Brain microvascular endothelial cell (primary cell): ENCODE results near the gene DIPK1B.

Source experiments
- DNase-seq: peaks from one replicate; pipeline ENCODE4 v3.0.0-alpha.2; 2020
- H3K27ac ChIP-seq: fragments of 250-450 bp; sonication (Bioruptor Pico); 2 replicates; pipeline ENCODE4 v1.5.1; 2020; ENCODE audit warnings: mild to moderate bottlenecking, moderate library complexity
- H3K27me3 ChIP-seq: fragments of 250-450 bp; sonication (Bioruptor Pico); replicated peaks from 2 replicates; pipeline ENCODE4 v1.5.1; 2020; ENCODE audit warnings: mild to moderate bottlenecking
- H3K36me3 ChIP-seq: fragments of 250-450 bp; sonication (Bioruptor Pico); replicated peaks from 2 replicates; pipeline ENCODE4 v1.5.1; 2020; ENCODE audit warnings: mild to moderate bottlenecking
- H3K4me3 ChIP-seq: 2 replicates; pipeline ENCODE4 v1.5.1; 2011; ENCODE audit warnings: low read depth, mild to moderate bottlenecking, control low read depth, low read length, moderate library complexity
- in situ Hi-C: cut with HindIII; loops from 2 replicates; pipeline ENCODE4 v1.10.0; 2017; ENCODE audit warnings: low sequenced_read_pairs, low pct_ligation_motif_present
- TF ChIP-seq, protein P1 (sequence below): IDR thresholded peaks from 2 replicates; pipeline ENCODE4 v1.5.1; 2011; ENCODE audit warnings: low read depth, mild to moderate bottlenecking, moderate library complexity, low read length, control low read depth, inconsistent platforms; ENCODE audit errors: missing control alignments

Gene DIPK1B

DNA sequence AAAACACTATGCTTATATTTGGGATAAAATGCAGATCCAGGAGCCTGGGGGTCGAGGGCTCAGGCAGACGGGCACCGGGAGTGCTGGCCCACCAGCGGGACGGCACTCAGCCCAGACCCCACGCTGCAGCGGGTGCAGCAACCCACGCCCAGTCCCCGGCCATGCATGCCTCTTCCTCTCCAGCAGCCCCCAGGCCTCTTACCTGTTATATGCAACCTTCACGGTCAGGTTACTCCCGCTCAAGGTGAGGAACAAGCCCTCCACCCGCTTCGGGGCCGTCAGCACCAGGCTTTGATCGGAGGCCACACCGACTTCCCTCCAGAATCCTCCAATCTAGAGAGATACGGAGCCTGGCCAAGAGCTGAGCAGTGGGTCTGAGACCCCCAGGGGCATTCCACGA, 44.5 kb downstream of the DIPK1B start:
- in situ Hi-C loops = no loop called here
- H3K4me3 ChIP-seq = no peak overlapping the region
- H3K36me3 ChIP-seq = no peaks in the 10 kb centered on the region
- TF ChIP-seq, protein P1, sequence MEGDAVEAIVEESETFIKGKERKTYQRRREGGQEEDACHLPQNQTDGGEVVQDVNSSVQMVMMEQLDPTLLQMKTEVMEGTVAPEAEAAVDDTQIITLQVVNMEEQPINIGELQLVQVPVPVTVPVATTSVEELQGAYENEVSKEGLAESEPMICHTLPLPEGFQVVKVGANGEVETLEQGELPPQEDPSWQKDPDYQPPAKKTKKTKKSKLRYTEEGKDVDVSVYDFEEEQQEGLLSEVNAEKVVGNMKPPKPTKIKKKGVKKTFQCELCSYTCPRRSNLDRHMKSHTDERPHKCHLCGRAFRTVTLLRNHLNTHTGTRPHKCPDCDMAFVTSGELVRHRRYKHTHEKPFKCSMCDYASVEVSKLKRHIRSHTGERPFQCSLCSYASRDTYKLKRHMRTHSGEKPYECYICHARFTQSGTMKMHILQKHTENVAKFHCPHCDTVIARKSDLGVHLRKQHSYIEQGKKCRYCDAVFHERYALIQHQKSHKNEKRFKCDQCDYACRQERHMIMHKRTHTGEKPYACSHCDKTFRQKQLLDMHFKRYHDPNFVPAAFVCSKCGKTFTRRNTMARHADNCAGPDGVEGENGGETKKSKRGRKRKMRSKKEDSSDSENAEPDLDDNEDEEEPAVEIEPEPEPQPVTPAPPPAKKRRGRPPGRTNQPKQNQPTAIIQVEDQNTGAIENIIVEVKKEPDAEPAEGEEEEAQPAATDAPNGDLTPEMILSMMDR = no peak
- H3K27ac ChIP-seq = no peak overlapping the region
- no peaks in the 10 kb centered on the region for H3K27me3 ChIP-seq
- no peak for DNase-seq

DNA sequence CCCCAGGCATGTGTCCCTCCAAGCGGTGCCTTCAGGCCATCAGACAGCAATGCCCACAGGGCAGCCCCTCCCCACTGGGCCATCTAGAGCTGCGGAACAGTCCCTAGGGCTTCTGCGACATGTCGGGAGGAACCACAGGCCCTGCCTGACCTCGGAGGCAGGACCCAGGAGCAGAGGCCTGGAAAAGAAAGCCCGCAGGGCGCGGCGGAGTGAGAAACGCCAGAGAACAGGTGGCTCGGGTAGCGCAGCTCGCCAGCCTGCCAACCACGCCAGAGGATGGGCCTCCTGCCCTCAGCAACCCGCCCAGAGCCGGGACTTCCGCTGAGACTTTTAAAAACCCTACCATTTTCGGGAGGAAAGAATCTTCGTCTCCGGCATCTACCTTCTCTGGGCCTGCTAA, 45.0 kb downstream of the DIPK1B start:
- Histone ChIP-seq H3K27ac (no peak overlapping the region), H3K27me3 (no peaks in the 10 kb centered on the region), H3K4me3 (no peak overlapping the region), H3K36me3 (no peaks in the 10 kb centered on the region)
- in situ Hi-C loops = no loop called here
- TF ChIP-seq, protein P1 = no peak
- no peak for DNase-seq

DNA sequence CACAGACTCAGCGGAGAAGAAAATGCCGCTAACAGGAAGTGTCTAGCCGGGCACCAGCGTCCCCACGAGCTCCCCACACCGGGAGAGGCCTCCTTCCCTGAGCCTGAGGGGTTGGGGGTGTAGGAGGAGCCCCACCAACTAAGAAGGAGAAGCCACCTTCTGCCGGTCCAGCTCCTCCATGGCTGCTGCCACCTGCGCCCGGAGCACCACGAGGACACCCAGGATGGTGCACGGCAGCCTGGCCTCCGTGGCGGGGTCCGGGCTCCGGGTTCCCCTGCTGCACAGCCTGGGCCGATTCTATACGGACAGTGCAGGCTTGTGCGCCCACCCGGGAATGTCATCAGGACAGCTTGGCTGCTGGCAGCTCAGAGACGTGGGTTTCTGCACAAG, 45.4 kb downstream of the DIPK1B start:
- no peak overlapping the region for H3K4me3 ChIP-seq
- H3K27ac ChIP-seq = no peak overlapping the region
- H3K36me3 ChIP-seq = no peaks in the 10 kb centered on the region
- in situ Hi-C loops = no loop called here
- no peak for DNase-seq
- no peaks in the 10 kb centered on the region for H3K27me3 ChIP-seq
- TF ChIP-seq, protein P1 = no peak

DNA sequence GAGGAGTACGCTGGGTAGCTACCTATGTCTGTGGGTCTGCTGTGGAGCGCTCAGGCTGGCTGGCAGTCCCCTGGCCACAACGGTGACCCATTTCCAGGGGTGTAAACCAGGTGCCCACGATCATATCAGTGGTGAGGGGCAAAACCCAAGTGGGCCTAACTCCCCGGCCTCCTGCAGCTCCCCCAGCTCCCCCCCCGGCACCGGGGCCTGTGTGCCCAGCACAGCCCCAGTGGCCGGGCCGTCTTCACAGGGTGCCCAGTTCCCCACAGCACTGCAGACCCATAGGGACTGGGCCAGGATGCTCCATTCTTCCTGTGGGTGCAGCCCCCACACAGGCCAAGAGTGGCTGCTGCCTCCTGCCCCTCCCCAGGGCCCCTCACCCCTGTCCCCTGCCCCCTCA, 46.6 kb downstream of the DIPK1B start:
- TF ChIP-seq, protein P1 = no peak
- no peaks in the 10 kb centered on the region for H3K36me3 ChIP-seq
- H3K27ac ChIP-seq = no peak overlapping the region
- DNase-seq = no peak
- in situ Hi-C loops = no loop called here
- no peaks in the 10 kb centered on the region for H3K27me3 ChIP-seq
- no peak overlapping the region for H3K4me3 ChIP-seq

DNA sequence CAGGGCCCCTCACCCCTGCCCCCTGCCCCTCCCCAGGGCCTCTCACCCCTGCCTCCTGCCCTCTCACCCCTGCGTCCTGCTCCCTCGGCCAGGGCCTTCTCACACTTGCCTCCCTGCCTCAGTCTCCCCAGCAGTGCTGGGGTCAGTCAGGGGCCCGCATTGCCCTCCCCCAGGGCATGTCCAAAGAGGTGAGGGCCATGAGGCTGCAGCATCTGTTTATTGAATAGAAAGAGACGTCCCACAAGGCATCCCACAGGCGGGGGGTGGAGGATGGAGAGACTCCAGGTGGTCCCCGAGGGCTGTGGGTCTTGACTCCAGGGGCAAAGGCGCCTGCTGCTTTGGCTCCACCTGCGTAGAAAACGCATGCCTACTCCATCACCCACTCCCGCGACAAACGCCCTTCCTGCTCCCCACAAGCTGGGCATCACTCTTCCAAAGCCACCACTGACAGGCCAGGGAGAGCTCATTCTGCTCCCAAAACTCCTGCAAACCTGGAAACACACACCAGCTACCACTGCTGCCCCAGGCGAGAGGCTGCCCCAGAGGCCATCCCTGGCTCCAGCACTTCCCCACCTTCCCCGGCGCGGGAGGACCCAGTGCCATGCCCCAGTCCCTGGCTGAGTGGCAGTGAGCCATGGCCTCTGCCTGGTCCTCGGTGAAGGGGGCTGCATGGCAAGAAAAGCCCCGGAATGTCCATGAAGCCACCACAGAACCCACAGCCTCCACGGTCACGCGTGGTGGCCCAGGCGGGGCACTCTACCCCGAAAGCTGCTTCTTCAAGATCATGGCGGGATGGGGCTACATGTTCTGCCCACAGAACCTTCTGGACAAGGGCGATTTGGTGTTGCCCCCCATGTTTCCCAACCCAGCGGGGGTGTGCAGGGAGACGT, 47.3 kb downstream of the DIPK1B start:
- no peak overlapping the region for H3K4me3 ChIP-seq
- H3K36me3 ChIP-seq = no peaks in the 10 kb centered on the region
- TF ChIP-seq, protein P1 = no peak
- no peak overlapping the region for H3K27ac ChIP-seq
- in situ Hi-C loops = no loop called here
- no peak for DNase-seq
- H3K27me3 ChIP-seq = no peaks in the 10 kb centered on the region

DNA sequence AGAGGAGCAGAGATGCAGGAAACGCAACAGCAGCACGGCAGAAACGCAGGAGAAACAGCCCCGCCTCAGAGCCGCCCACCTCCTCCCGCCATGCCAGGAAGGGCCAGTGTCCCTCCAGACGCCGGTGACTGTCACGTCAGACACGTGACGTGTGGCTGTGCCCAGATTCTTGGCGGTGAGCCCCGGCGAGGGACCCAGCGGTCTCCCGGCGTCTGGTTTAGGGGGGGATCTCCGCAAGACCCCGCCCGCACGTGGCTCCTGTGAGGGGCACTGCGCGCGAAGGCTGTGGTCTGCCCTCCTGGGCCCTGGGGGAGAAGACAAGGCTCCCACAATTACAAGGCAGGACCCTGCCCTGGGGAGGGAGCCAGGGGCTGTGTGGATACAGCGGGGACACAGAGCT, 48.1 kb downstream of the DIPK1B start:
- H3K27me3 ChIP-seq = no peaks in the 10 kb centered on the region
- no peak overlapping the region for H3K27ac ChIP-seq
- DNase-seq = no peak
- H3K36me3 ChIP-seq = no peaks in the 10 kb centered on the region
- TF ChIP-seq, protein P1 = no peak
- in situ Hi-C loops = no loop called here
- no peak overlapping the region for H3K4me3 ChIP-seq
